IMR-90 (cell line): ENCODE measurements around the gene SRSF2. TPM values are rescaled to one million over a fixed set of nuclear protein-coding genes. Genes with fewer than 3 reads are reported as not detected.

Source experiments
- FOS ChIP-seq: fragments of 150-350 bp; IDR thresholded peaks from 2 replicates; pipeline ENCODE4 v1.6.1; 2016; ENCODE audit warnings: low read depth, low read length
- NFE2L2 ChIP-seq: fragments of 150-350 bp; IDR thresholded peaks from 2 replicates; pipeline ENCODE4 v1.6.1; 2016; ENCODE audit warnings: low read depth, mild to moderate bottlenecking, low read length
- SMC3 ChIP-seq: fragments of 150-350 bp; IDR thresholded peaks from 2 replicates; pipeline ENCODE4 v1.6.1; 2016; ENCODE audit warnings: low read depth, mild to moderate bottlenecking, antibody characterized with exemption, low read length, moderate library complexity
- polyA plus RNA-seq, 3 experiments: library from polyadenylated mRNA; depleted of rRNA; stranded (reverse); fragments of >200 nt; gene quantifications; 2 replicates each; pipeline ENCODE4 v1.2.3, GENCODE V29; 2012; ENCODE audit warnings: low replicate concordance in 1 of 3
- total RNA-seq: library from RNA; depleted of rRNA; stranded (reverse); fragments of >200 nt; gene quantifications from 2 replicates; pipeline ENCODE4 v1.2.3, GENCODE V29; 2012

Gene SRSF2
- total and polyA plus RNA-seq, 2 of the 4 experiments (the other 2 are of a cell fraction) = 98.0 to 296 TPM

DNA sequence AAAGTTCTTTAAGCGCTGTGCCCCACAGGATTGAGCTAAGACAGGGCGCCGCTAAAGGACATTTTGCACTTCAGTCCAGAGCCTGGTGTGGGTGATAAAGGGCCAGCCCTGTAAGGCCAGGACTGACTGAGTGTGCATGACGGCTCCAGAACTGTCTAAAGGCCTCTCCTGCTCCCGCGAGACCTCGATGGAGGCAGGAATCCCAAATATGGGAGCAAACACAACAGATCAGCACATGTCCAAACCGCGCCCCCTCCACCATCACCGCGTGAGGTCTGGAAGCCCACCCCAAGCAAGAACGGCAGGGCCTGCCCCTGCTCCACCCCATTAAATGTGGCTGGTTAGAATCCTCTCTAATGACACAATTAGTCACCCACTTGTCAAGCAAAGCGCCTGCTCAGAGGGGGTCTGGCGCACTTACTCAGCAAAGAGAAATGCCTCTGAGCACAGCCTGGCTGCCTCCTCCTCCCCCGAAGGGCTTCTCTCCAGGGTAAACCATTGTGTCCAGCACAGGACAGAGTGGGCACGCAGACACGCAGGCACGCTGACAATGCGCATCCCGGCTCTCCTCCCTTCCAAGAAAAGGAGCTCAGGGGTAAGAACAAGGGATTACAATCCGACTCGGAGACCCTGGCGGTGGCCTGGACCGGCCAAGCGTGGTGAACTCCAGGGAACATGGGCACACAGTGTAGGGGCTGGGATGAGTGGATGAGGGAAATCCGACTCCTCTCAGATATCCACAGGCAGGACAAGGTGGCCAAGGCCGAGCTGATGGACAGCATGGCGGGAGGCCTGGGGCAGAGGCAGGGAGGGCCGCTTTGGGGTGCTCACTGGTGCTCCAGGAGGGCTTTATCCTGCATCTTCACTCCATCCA, 27.8 kb downstream of the SRSF2 start (continued):
- TF ChIP-seq FOS = peak; percentile 47
- TF ChIP-seq NFE2L2 = no peak; the same call in 1 of the 2 replicates
- TF ChIP-seq SMC3 = no peak
